GM12875 (cell line): Measurements from ENCODE around the gene COX17.

Experiments used
- H3K4me3 ChIP-seq: one replicate; pipeline ENCODE4 v1.5.1; 2011; ENCODE audit warnings: low read depth, low read length, control low read depth
- CTCF ChIP-seq: IDR thresholded peaks from 2 replicates; pipeline ENCODE4 v1.5.1; 2011; ENCODE audit warnings: low read depth, mild to moderate bottlenecking, control low read depth, inconsistent platforms, low read length, moderate library complexity, borderline replicate concordance; ENCODE audit not compliant: insufficient read depth

COX17 gene

GRCh38 chr3:119675188-119675874 lies 1.9 kb downstream of the COX17 start:
- H3K4me3 ChIP-seq, result no peak overlapping the region
- TF ChIP-seq CTCF, result no peak

- no peak overlapping the region for H3K4me3 ChIP-seq
- no peak for TF ChIP-seq CTCF
Measured at GRCh38 chr3:119673875-119674274, 3.3 kb downstream of the COX17 start.

GRCh38 chr3:119672776-119673175 lies 4.4 kb downstream of the COX17 start:
- TF ChIP-seq CTCF, result no peak
- no peak overlapping the region for H3K4me3 ChIP-seq

GRCh38 chr3:119669906-119670570 lies 7.2 kb downstream of the COX17 start:
- H3K4me3 ChIP-seq, result no peak overlapping the region
- TF ChIP-seq CTCF, result no peak

- TF ChIP-seq CTCF, result no peak
- H3K4me3 ChIP-seq, result no peak overlapping the region
Measured at GRCh38 chr3:119665954-119666559, 11.1 kb downstream of the COX17 start.

- TF ChIP-seq CTCF, result no peak
Measured at GRCh38 chr3:119664850-119665379, 12.3 kb downstream of the COX17 start.

More at GRCh38 chr3:119664850-119665379, 12.3 kb downstream of the COX17 start:
- no peak overlapping the region for H3K4me3 ChIP-seq
